Measurements from ENCODE around the gene ZBTB22.
"Not testable (repeated sequence)": the region's sequence is repeated elsewhere in the genome, so short reads cannot be mapped to it uniquely, and the experiment has no call there.

Gene ZBTB22

GRCh38 chr6:33317669-33318425, at the start of gene ZBTB22:
Gene ZBTB22 (minus strand): TSS chr6:33317744. CDS start chr6:33316916, 828 bp downstream.
- peak; percentile 98 for DNase-seq

- DNase-seq, result no peak
These were observed 49.6 kb upstream of the ZBTB22 start for GRCh38 chr6:33367009-33367714.

- not testable (repeated sequence) for DNase-seq
These were observed 47.8 kb upstream of the ZBTB22 start for GRCh38 chr6:33365206-33365971.

GRCh38 chr6:33364475-33365205, 47.1 kb upstream of the ZBTB22 start:
- not testable (repeated sequence) for DNase-seq

GRCh38 chr6:33363486-33363885, 45.9 kb upstream of the ZBTB22 start:
- DNase-seq, result not testable (repeated sequence)

- no peak for DNase-seq
These were observed 41.8 kb upstream of the ZBTB22 start for GRCh38 chr6:33359331-33359730.

- DNase-seq, result not testable (repeated sequence)
These were observed 39.8 kb upstream of the ZBTB22 start for GRCh38 chr6:33357160-33357871.

GRCh38 chr6:33356295-33356694, 38.8 kb upstream of the ZBTB22 start:
- no peak for DNase-seq

- DNase-seq, result not testable (repeated sequence)
These were observed 38.3 kb upstream of the ZBTB22 start for GRCh38 chr6:33355860-33356259.

- DNase-seq, result no peak
These were observed 30.3 kb upstream of the ZBTB22 start for GRCh38 chr6:33347816-33348215.

GRCh38 chr6:33346972-33347371, 29.4 kb upstream of the ZBTB22 start:
- DNase-seq, result not testable (repeated sequence)

- DNase-seq, result peak; percentile 72
These were observed 27.5 kb upstream of the ZBTB22 start for GRCh38 chr6:33344701-33345697.

GRCh38 chr6:33343953-33344611, 26.5 kb upstream of the ZBTB22 start:
- no peak for DNase-seq

GRCh38 chr6:33343606-33343952, 26.0 kb upstream of the ZBTB22 start:
- not testable (repeated sequence) for DNase-seq

GRCh38 chr6:33339193-33339592, 21.6 kb upstream of the ZBTB22 start:
- no peak for DNase-seq

- DNase-seq, result no peak
These were observed 19.0 kb upstream of the ZBTB22 start for GRCh38 chr6:33336495-33336894.

- DNase-seq, result no peak
These were observed 18.4 kb upstream of the ZBTB22 start for GRCh38 chr6:33335916-33336315.

- no peak for DNase-seq
These were observed 16.1 kb upstream of the ZBTB22 start for GRCh38 chr6:33333666-33334065.

- DNase-seq, result no peak
These were observed 13.2 kb upstream of the ZBTB22 start for GRCh38 chr6:33330736-33331135.

GRCh38 chr6:33329058-33329457, 11.5 kb upstream of the ZBTB22 start:
- DNase-seq, result no peak

Data from left hindlimb (tissue), 1 donor.